GM23248 (cell line): ENCODE data around the gene ZNF274.

ENCODE experiments used
- EZH2 ChIP-seq: fragments of 200-600 bp; sonication (generic); IDR thresholded peaks from 2 replicates; pipeline ENCODE4 v1.6.1; 2018; ENCODE audit warnings: antibody characterized with exemption, mild to moderate bottlenecking; ENCODE audit not compliant: insufficient read depth, poor library complexity, severe bottlenecking
- EZH2phosphoT487 ChIP-seq: fragments of 200-600 bp; sonication (generic); IDR thresholded peaks from 2 replicates; pipeline ENCODE4 v1.6.1; 2018; ENCODE audit warnings: antibody characterized with exemption, moderate library complexity, mild to moderate bottlenecking, low read depth; ENCODE audit not compliant: insufficient read depth

DNA sequence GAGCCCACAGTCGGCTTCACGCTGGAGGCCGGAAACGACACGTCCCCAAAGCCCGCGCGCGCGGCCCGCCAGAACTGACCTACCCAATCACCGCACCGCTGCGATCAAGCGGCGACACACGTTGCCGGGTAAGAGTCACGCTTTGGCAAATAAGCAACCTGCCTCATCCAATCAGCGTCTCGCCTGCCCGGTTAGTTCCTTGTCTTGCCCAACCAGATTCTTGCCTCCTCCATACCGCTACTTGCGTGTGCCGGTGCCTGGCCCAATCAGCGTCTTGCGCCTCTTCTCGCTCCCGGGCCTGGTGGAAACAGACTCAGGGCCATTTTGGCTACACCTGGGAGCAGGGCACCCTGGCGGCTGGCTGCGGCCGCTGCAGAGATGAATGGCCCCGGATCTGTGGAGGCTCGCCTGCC lies 34.2 kb downstream of the ZNF274 start:
- TF ChIP-seq EZH2phosphoT487 (no peak), EZH2 (no peak)
